ENCODE data around the gene RNF41. TPM values are rescaled to one million over a fixed set of nuclear protein-coding genes. Genes with fewer than 3 reads are reported as not detected.

RNF41 gene
- polyA plus RNA-seq, 1 experiment = 97.2 TPM

- POLR2A ChIA-PET = interaction anchor here (0.8 to 1.8 kb wide), 5 partner anchors 9 to 265 kb away, joined by 3 to 14 read pairs (median 4); partner anchors contain the start of genes COQ10A, RNF41 and TIMELESS
- CTCF ChIA-PET = interaction anchor here (0.5 to 4.0 kb wide), 15 partner anchors 9 to 377 kb away, joined by 3 to 23 read pairs (median 3); partner anchors contain the start of genes COQ10A, ESYT1, RNF41 and SMARCC2
- no peaks in the 10 kb centered on the region for H3K27me3 ChIP-seq (ENCODE audit: control insufficient read depth, insufficient read depth, low read length)
- DNase-seq (ENCODE audit: low read depth, low spot score) = peak; percentile 43
- peak; percentile 44 for TF ChIP-seq CTCF (IDR thresholded peaks at IDR 0.05; ENCODE audit: low read depth, low read length)
- H3K27ac ChIP-seq (ENCODE audit: low read depth, low read length) = peak within 1 kb of the TSS; percentile 73
- peak within 1 kb of the TSS; percentile 77 for H3K4me3 ChIP-seq (ENCODE audit: low read depth, low read length)
- no peaks in the 10 kb centered on the region; the same call in 1 of the 2 replicates for H3K9me3 ChIP-seq (ENCODE audit: control insufficient read depth, insufficient read depth, low read length)
Measured at GRCh38 chr12:56258068-56258819, 36.5 kb upstream of the RNF41 start, which contains the start of gene ANKRD52. Gene ANKRD52 (minus strand): TSS chr12:56258384. CDS start chr12:56258269, 115 bp downstream.

GRCh38 chr12:56257491-56258067 lies 35.9 kb upstream of the RNF41 start:
- no peak for DNase-seq (ENCODE audit: low read depth, low spot score)
- no peak overlapping the region for H3K27ac ChIP-seq (ENCODE audit: low read depth, low read length)
- POLR2A ChIA-PET = interaction anchor here (0.8 to 1.8 kb wide), 4 partner anchors 9 to 266 kb away, joined by 3 to 14 read pairs (median 4); partner anchors contain the start of genes COQ10A and RNF41
- CTCF ChIA-PET = interaction anchor here (0.5 to 4.0 kb wide), 13 partner anchors 8 to 203 kb away, joined by 3 to 23 read pairs (median 4); partner anchors contain the start of genes COQ10A, ESYT1, RNF41 and SMARCC2
- peak overlapping the region; percentile 77 for H3K4me3 ChIP-seq (ENCODE audit: low read depth, low read length)
- no peaks in the 10 kb centered on the region for H3K27me3 ChIP-seq (ENCODE audit: control insufficient read depth, insufficient read depth, low read length)
- H3K9me3 ChIP-seq (ENCODE audit: control insufficient read depth, insufficient read depth, low read length) = no peaks in the 10 kb centered on the region; the same call in 1 of the 2 replicates
- TF ChIP-seq CTCF (IDR thresholded peaks at IDR 0.05; ENCODE audit: low read depth, low read length) = no peak

- Histone ChIP-seq H3K4me3 (ENCODE audit: low read depth, low read length) (peak overlapping the region; percentile 77), H3K9me3 (ENCODE audit: control insufficient read depth, insufficient read depth, low read length) (no peaks in the 10 kb centered on the region; the same call in 1 of the 2 replicates), H3K27me3 (ENCODE audit: control insufficient read depth, insufficient read depth, low read length) (no peaks in the 10 kb centered on the region), H3K27ac (ENCODE audit: low read depth, low read length) (peak overlapping the region; percentile 31)
- DNase-seq (ENCODE audit: low read depth, low spot score) = no peak
- no peak for TF ChIP-seq CTCF (IDR thresholded peaks at IDR 0.05; ENCODE audit: low read depth, low read length)
- POLR2A ChIA-PET = interaction anchor here (0.5 to 0.8 kb wide), 3 partner anchors 9 to 94 kb away, joined by 3 to 7 read pairs (median 3); partner anchors contain the start of gene COQ10A
- CTCF ChIA-PET = interaction anchor here (0.7 to 4.0 kb wide), 8 partner anchors 8 to 137 kb away, joined by 3 to 23 read pairs (median 4); partner anchors contain the start of genes COQ10A, RNF41 and SMARCC2
Measured at GRCh38 chr12:56257071-56257470, 35.3 kb upstream of the RNF41 start.

- peak overlapping the region; percentile 31 for H3K27ac ChIP-seq (ENCODE audit: low read depth, low read length)
- POLR2A ChIA-PET = interaction anchor here (0.5 to 0.8 kb wide), 4 partner anchors 10 to 94 kb away, joined by 3 to 7 read pairs (median 4); partner anchors contain the start of gene COQ10A
- CTCF ChIA-PET = interaction anchor here (0.7 to 4.0 kb wide), 6 partner anchors 9 to 137 kb away, joined by 3 to 23 read pairs (median 4); partner anchors contain the start of genes COQ10A and SMARCC2
- H3K9me3 ChIP-seq (ENCODE audit: control insufficient read depth, insufficient read depth, low read length) = no peaks in the 10 kb centered on the region; the same call in 1 of the 2 replicates
- peak; percentile 22; the same call in 1 of the 2 replicates for TF ChIP-seq CTCF (IDR thresholded peaks at IDR 0.05; ENCODE audit: low read depth, low read length)
- H3K27me3 ChIP-seq (ENCODE audit: control insufficient read depth, insufficient read depth, low read length) = no peaks in the 10 kb centered on the region
- DNase-seq (ENCODE audit: low read depth, low spot score) = no peak
- H3K4me3 ChIP-seq (ENCODE audit: low read depth, low read length) = peak overlapping the region; percentile 77
Measured at GRCh38 chr12:56256326-56256960, 34.7 kb upstream of the RNF41 start.

All from AG04450 (cell line).